Measurements from ENCODE around the gene CA7.

GRCh38 chr16:66832661-66833305 lies 11.4 kb upstream of the CA7 start:
- TF ChIP-seq CTCF (IDR thresholded peaks at IDR 0.05) = no peak
- no peak for TF ChIP-seq POLR2A (IDR thresholded peaks at IDR 0.05)
- no peak for TF ChIP-seq POLR2AphosphoS5 (IDR thresholded peaks at IDR 0.05)
